ENCODE measurements around the gene GLI1.

DNA sequence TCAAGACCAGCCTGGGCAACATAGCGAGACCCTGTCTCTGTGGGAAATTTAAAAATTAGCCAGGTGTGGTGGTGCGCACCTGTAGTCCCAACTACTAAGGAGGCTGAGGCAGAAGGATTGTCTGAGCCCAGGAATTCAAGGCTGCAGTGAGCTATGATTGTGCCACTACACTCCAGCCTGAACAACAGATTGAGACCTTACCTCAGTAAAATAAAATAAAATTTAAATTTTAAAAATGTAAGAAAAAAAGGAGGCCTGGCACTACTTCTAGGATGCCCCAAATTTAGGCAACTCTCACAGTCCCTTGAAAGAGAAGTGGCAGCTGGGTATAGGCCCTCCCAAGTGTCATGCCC, 5.4 kb upstream of the GLI1 start:
- TF ChIP-seq EP300 (IDR thresholded peaks at IDR 0.05), result no peak
- TF ChIP-seq, protein P1, sequence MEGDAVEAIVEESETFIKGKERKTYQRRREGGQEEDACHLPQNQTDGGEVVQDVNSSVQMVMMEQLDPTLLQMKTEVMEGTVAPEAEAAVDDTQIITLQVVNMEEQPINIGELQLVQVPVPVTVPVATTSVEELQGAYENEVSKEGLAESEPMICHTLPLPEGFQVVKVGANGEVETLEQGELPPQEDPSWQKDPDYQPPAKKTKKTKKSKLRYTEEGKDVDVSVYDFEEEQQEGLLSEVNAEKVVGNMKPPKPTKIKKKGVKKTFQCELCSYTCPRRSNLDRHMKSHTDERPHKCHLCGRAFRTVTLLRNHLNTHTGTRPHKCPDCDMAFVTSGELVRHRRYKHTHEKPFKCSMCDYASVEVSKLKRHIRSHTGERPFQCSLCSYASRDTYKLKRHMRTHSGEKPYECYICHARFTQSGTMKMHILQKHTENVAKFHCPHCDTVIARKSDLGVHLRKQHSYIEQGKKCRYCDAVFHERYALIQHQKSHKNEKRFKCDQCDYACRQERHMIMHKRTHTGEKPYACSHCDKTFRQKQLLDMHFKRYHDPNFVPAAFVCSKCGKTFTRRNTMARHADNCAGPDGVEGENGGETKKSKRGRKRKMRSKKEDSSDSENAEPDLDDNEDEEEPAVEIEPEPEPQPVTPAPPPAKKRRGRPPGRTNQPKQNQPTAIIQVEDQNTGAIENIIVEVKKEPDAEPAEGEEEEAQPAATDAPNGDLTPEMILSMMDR (IDR thresholded peaks at IDR 0.05), result no peak
